ENCODE measurements around the gene LAMA2. TPM values are rescaled to one million over a fixed set of nuclear protein-coding genes. Genes with fewer than 3 reads are reported as not detected.

LAMA2 gene
- polyA plus RNA-seq, 3 donors, result not detected

GRCh38 chr6:128892079-128892478 lies 9.1 kb downstream of the LAMA2 start:
- no peaks in the 10 kb centered on the region for H3K4me1 ChIP-seq (ENCODE audit: control insufficient read depth in 1 of 2, insufficient read depth in 2 of 2, low read length in 2 of 2)
- no peak overlapping the region for H3K4me2 ChIP-seq (replicated peaks; ENCODE audit: extremely low read depth, low read length, poor library complexity, severe bottlenecking)
- H3K27ac Mint-ChIP-seq, result no peak overlapping the region
- no peak for DNase-seq
- no peaks in the 10 kb centered on the region for H3K27me3 ChIP-seq (ENCODE audit: control insufficient read depth in 2 of 2, insufficient read depth in 2 of 2, low read length in 2 of 2)
- no peak overlapping the region for H3K4me3 ChIP-seq (replicated peaks in 1 of 3; ENCODE audit: low read depth in 2 of 3, low read length in 3 of 3)
- H3K4me3 Mint-ChIP-seq, result no peak overlapping the region
- no peaks in the 10 kb centered on the region for H3K36me3 ChIP-seq (replicated peaks in 1 of 2; ENCODE audit: control insufficient read depth in 1 of 2, insufficient read depth in 2 of 2, low read length in 2 of 2)
- peaks cover 0 to 4% (median 3%) of the 10 kb centered on the region in 7 donors for H3K9me3 Mint-ChIP-seq
- H3K79me2 ChIP-seq (ENCODE audit: insufficient read depth, low read length), result no peaks in the 10 kb centered on the region
- no peaks in the 10 kb centered on the region for H3K36me3 Mint-ChIP-seq
- H3K4me1 Mint-ChIP-seq, result no peaks in the 10 kb centered on the region
- H2AFZ ChIP-seq (ENCODE audit: insufficient read depth, low read depth, low read length, poor library complexity, severe bottlenecking), result no peak overlapping the region
- WGBS (ENCODE audit: insufficient coverage), result no CpG with 5 or more reads among the region's 2 CpGs
- intact Hi-C loops (cut with micrococcal nuclease), result no loop called here
- H3K27ac ChIP-seq (ENCODE audit: low read depth in 1 of 2, low read length in 2 of 2), result no peak overlapping the region
- H3K9ac ChIP-seq (ENCODE audit: insufficient read depth, low read length, poor library complexity, severe bottlenecking), result no peak overlapping the region
- TF ChIP-seq CTCF (IDR thresholded peaks at IDR 0.05), result no peak
- H4K20me1 ChIP-seq (ENCODE audit: insufficient read depth, low read length), result no peaks in the 10 kb centered on the region
- no peaks in the 10 kb centered on the region for H3K9me3 ChIP-seq (replicated peaks in 1 of 2; ENCODE audit: control insufficient read depth in 1 of 2, insufficient read depth in 1 of 2, low read length in 2 of 2)
- peaks cover 0 to 2% (median 0%) of the 10 kb centered on the region in 3 donors for H3K27me3 Mint-ChIP-seq (ENCODE audit: low read depth in 3 of 3)

- Mint-ChIP-seq H3K27me3 (ENCODE audit: low read depth in 3 of 3) (peaks cover 0 to 3% (median 1%) of the 10 kb centered on the region in 3 donors), H3K9me3 (peaks cover 0 to 6% (median 4%) of the 10 kb centered on the region in 7 donors), H3K4me1 (no peaks in the 10 kb centered on the region), H3K4me3 (no peak overlapping the region), H3K27ac (no peak overlapping the region), H3K36me3 (no peaks in the 10 kb centered on the region)
- Histone ChIP-seq H3K4me1 (ENCODE audit: control insufficient read depth in 1 of 2, insufficient read depth in 2 of 2, low read length in 2 of 2) (no peaks in the 10 kb centered on the region), H3K9ac (ENCODE audit: insufficient read depth, low read length, poor library complexity, severe bottlenecking) (no peak overlapping the region), H3K36me3 (replicated peaks in 1 of 2; ENCODE audit: control insufficient read depth in 1 of 2, insufficient read depth in 2 of 2, low read length in 2 of 2) (no peaks in the 10 kb centered on the region), H2AFZ (ENCODE audit: insufficient read depth, low read depth, low read length, poor library complexity, severe bottlenecking) (no peak overlapping the region), H3K27me3 (ENCODE audit: control insufficient read depth in 2 of 2, insufficient read depth in 2 of 2, low read length in 2 of 2) (no peaks in the 10 kb centered on the region), H3K79me2 (ENCODE audit: insufficient read depth, low read length) (no peaks in the 10 kb centered on the region), H3K9me3 (replicated peaks in 1 of 2; ENCODE audit: control insufficient read depth in 1 of 2, insufficient read depth in 1 of 2, low read length in 2 of 2) (no peaks in the 10 kb centered on the region), H3K27ac (ENCODE audit: low read depth in 1 of 2, low read length in 2 of 2) (no peak overlapping the region), H3K4me3 (replicated peaks in 1 of 3; ENCODE audit: low read depth in 2 of 3, low read length in 3 of 3) (no peak overlapping the region), H3K4me2 (replicated peaks; ENCODE audit: extremely low read depth, low read length, poor library complexity, severe bottlenecking) (no peak overlapping the region), H4K20me1 (ENCODE audit: insufficient read depth, low read length) (no peaks in the 10 kb centered on the region)
- intact Hi-C loops (cut with micrococcal nuclease), result no loop called here
- no peak for TF ChIP-seq CTCF (IDR thresholded peaks at IDR 0.05)
- no peak for DNase-seq
Measured at GRCh38 chr6:128899341-128900050, 16.6 kb downstream of the LAMA2 start.
